RWPE1 (cell line): Measurements from ENCODE around the gene ZNF79.
A peak's percentile ranks its signal among the peaks of the same experiment; 100 is the strongest.
"Not testable (repeated sequence)": the region's sequence is repeated elsewhere in the genome, so short reads cannot be mapped to it uniquely, and the experiment has no call there.

Experiments
- CTCF ChIA-PET: fragments of 350-600 bp; sonication (Branson Sonifier 250); formaldehyde crosslinking; extraction: SDS; loops from one replicate; lab custom pipeline; 2021; lab: Yijun Ruan, JAX
- POLR2A ChIA-PET: fragments of 400-600 bp; formaldehyde crosslinking; extraction: SDS; loops from one replicate; lab custom pipeline; 2020; ENCODE audit warnings: antibody characterized with exemption; ENCODE audit not compliant: low non-redundant PET; lab: Yijun Ruan, JAX
- DNase-seq: peaks from one replicate; pipeline ENCODE4 v3.0.0; 2012; ENCODE audit warnings: low spot score
- H3K27ac ChIP-seq: fragments of 450-650 bp; 2 replicates; pipeline ENCODE4 v1.5.1; 2017
- TF ChIP-seq, protein P1 (sequence below): fragments of 450-650 bp; conservative IDR thresholded peaks from 2 replicates; pipeline ENCODE4 v1.5.1; 2017; ENCODE audit warnings: low read depth, mild to moderate bottlenecking

Gene ZNF79

DNA sequence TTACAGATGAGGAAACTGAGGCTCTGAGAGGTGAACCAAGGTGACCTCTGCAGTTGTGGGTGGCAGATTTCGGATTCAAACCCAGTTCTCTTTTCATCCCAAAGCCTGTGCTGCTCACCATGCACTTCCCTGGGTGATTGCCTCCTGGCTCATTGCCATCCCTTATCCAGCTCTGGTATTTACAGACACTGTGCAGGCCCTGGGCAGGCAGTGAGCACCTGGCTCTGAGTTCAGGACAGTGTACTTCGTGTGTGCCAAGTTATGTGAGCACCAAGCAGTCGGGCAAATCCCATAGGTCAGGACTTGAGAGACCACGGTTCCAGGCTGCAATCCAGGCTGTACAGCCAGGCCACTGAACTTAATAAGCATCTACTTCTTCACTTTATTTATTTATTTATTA is 28.5 kb downstream of the ZNF79 start:
- POLR2A ChIA-PET = no interaction called here
- DNase-seq = no peak
- CTCF ChIA-PET = interaction anchor here (0.9 to 1.3 kb wide), 2 partner anchors 56 to 128 kb away, joined by 3 read pairs; partner anchors contain the start of gene SLC2A8
- H3K27ac ChIP-seq = peak overlapping the region; percentile 93
- TF ChIP-seq, protein P1, sequence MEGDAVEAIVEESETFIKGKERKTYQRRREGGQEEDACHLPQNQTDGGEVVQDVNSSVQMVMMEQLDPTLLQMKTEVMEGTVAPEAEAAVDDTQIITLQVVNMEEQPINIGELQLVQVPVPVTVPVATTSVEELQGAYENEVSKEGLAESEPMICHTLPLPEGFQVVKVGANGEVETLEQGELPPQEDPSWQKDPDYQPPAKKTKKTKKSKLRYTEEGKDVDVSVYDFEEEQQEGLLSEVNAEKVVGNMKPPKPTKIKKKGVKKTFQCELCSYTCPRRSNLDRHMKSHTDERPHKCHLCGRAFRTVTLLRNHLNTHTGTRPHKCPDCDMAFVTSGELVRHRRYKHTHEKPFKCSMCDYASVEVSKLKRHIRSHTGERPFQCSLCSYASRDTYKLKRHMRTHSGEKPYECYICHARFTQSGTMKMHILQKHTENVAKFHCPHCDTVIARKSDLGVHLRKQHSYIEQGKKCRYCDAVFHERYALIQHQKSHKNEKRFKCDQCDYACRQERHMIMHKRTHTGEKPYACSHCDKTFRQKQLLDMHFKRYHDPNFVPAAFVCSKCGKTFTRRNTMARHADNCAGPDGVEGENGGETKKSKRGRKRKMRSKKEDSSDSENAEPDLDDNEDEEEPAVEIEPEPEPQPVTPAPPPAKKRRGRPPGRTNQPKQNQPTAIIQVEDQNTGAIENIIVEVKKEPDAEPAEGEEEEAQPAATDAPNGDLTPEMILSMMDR = no peak

DNA sequence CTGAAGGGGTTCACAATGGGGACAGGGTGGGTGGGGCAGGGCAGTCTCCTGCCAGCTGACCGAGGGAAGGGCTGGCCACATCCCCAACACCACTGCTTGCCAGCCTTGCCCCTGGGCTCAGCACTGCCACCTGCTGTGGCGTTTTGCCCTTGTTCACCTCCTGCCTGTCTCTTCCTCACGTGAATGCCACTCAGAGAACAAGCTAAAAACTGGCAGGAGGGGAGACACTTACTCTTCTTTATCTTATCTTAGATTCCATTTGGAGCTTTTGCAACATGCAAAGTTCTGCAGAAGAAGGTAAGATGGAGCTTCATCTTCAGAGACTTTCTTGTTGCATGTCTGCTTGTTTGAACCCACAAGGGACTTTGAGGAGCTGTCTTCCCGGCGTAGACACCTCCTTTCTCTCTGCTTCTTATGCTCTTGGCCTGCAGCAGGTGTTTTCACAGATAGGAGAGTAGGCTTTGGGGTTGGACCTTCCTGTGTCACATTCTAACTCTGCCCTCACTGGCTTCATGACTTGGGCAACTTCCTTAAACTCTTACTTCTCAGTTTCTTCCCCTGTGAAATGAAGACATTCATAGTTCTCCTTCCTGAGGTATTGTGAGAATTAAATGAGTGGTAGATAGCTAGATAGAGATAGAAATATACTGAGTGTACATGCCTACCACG is 31.3 kb downstream of the ZNF79 start:
- ChIA-PET CTCF (interaction anchor here (0.6 to 1.0 kb wide), 7 partner anchors 24 to 863 kb away, joined by 3 to 7 read pairs (median 4); no protein-coding TSS in a partner anchor), POLR2A (interaction anchor here (0.6 kb wide), 1 partner anchor 58 kb away, joined by 6 read pairs; no protein-coding TSS in a partner anchor)
- TF ChIP-seq, protein P1 = no peak
- no peak overlapping the region for H3K27ac ChIP-seq
- DNase-seq = no peak

DNA sequence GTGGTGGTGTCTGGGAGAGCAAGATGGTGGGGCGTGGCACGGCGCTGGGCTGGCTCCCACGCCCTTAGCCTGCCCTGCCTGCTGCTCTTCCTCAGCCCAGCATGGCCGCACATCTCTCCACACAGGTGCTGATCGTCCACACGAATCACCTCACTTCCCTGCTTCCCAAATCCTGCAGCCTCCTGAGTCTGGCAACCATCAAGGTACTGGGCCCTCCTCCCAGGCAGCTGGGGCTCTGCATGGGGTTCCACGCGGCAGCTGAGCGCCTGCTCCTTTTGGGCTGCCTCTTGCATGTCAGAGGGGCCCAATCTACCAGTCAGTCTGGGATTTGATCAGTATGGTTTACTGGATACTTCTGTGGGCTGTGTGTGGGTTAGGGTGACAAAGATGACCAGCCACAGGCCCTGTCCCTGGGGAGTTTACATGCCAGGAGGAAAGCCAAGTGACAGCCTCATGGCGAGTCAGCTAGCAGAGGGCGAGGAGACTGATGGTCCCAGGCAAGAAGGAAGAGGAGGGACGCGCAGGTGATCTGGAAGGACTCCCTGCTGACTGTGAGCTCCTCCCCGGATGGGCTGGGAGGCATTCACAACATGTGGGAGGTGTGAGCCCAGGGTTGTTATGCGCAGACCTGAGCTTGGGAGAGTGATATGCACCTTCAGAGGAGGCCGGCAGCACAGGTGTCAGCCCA is 33.2 kb downstream of the ZNF79 start:
- ChIA-PET CTCF (interaction anchor here (0.7 kb wide), 1 partner anchor 17 kb away, joined by 4 read pairs; no protein-coding TSS in a partner anchor), POLR2A (no interaction called here)
- H3K27ac ChIP-seq = peak overlapping the region; percentile 44
- DNase-seq = no peak
- TF ChIP-seq, protein P1 = no peak

DNA sequence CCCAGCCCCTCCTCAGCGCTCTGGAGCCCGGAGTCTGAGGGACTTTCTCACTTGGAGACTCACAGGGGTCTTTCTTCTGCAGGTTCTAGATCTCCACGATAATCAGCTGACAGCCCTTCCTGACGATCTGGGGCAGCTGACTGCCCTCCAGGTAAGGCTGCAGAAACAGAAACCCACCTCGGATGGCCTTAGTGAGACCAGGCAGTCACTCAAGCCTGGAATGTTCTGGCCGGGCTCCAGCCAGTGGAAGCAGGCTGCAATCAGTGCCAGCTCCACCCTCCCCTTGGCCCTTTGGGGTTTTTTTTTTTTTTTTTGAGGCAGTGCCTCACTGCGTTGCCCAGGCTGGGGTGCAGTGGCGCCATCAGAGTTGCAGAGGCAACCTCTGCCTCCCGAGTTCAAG is 34.7 kb downstream of the ZNF79 start:
- peak overlapping the region; percentile 8 for H3K27ac ChIP-seq
- TF ChIP-seq, protein P1 = no peak
- CTCF ChIA-PET = interaction anchor here (0.6 kb wide), 1 partner anchor 139 kb away, joined by 3 read pairs; no protein-coding TSS in a partner anchor
- DNase-seq = no peak
- POLR2A ChIA-PET = no interaction called here

DNA sequence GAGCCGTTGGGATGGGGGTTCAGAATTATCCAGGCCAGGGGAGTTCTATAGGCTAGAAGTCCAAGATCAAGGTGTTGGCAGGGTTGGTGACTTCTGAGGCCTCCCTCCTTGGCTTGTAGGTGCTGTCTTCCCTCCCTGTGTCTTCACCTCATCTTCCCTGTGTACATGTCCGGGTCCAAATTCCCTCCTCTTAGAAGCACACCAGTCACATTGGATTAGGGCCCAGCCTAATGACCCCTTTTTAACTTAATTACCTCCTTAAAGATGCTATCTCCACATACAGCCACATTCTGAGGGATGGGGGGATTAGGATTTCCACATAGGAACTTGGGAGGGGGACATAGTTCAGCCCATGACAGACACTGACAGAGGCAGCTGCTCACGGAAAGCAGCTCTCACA is 39.2 kb downstream of the ZNF79 start:
- ChIA-PET POLR2A (no interaction called here), CTCF (no interaction called here)
- H3K27ac ChIP-seq = no peak overlapping the region
- TF ChIP-seq, protein P1 = no peak
- DNase-seq = no peak

DNA sequence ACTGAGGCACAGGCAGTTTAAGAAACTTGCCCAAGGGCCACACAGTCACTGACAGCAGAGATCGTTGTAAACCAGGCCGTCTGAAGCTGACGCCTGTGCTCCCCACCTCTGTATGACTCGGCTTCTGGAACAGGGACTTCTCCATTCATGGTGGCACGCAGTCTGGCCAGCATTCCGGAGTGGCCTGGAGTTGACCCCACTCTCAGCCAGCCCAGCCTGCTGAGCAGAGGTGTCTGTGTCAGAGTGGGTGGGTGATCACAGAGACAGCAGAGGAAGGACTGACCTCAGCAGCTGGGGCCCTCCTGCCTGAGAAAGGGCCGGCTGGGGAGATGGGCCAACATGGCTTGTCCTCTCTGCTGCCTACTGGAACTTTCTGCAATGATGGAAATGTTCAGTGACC is 39.7 kb downstream of the ZNF79 start:
- ChIA-PET CTCF (interaction anchor here (0.5 kb wide), 1 partner anchor 9 kb away, joined by 5 read pairs; no protein-coding TSS in a partner anchor), POLR2A (no interaction called here)
- TF ChIP-seq, protein P1 = no peak
- no peak for DNase-seq
- 0 out of 2 replicates have a peak overlapping the region, but pooled peaks have one; percentile 0 for H3K27ac ChIP-seq

DNA sequence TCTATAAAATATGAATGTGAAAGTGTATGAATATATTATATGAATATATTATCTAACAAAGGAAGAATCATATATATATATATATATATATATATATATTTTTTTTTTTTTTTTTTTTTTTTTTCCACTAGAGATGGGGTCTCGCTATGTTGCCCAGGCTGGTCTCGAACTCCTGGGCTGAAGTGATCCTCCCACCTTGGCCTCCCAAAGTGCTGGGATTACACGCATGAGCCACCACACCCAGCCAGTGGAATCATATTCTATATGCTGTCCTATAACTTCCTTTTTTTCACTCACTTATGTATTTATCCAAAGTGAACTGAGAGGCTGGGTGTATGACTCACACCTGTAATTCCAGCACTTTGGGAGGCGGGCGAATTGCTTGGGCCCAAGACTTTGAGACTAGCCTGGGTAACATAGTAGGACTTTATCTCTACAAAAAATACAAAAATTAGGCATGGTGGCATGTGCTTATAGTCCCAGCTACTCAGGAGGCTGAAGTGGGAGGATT is 42.3 kb downstream of the ZNF79 start:
- DNase-seq, POLR2A ChIA-PET, H3K27ac ChIP-seq, CTCF ChIA-PET: not testable (repeated sequence)
